HEK293 (cell line): ENCODE results near the gene DDX46.

Source experiments
- CTCF ChIA-PET: fragments of 350-600 bp; formaldehyde crosslinking; extraction: SDS; loops from one replicate; lab custom pipeline; 2021; ENCODE audit warnings: antibody characterized with exemption; lab: Yijun Ruan, JAX
- POLR2A ChIA-PET: fragments of 300-600 bp; formaldehyde crosslinking; extraction: SDS; loops from one replicate; lab custom pipeline; 2020; ENCODE audit warnings: antibody characterized with exemption, inconsistent platforms; lab: Yijun Ruan, JAX
- H3K27ac ChIP-seq: fragments of 200-500 bp; sonication (Bioruptor generic); 2 replicates; pipeline ENCODE4 v1.5.1; 2014; ENCODE audit warnings: low read depth, low read length, control low read depth, inconsistent platforms; ENCODE audit errors: extremely low read depth
- H3K36me3 ChIP-seq, 2 experiments: fragments of 200-500 bp in 1 of 2; sonication (Bioruptor generic) in 1 of 2; 1 replicate in 1 of 2; 2 replicates in 1 of 2; pipeline ENCODE4 v1.5.1; 2014 to 2017; ENCODE audit warnings: inconsistent platforms in 2 of 2, low read length in 2 of 2; ENCODE audit not compliant: control insufficient read depth in 2 of 2, insufficient read depth in 1 of 2
- H3K4me1 ChIP-seq: fragments of 200-500 bp; sonication (Bioruptor generic); 2 replicates; pipeline ENCODE4 v1.5.1; 2014; ENCODE audit warnings: mild to moderate bottlenecking, low read length, inconsistent platforms; ENCODE audit not compliant: control insufficient read depth, insufficient read depth
- H3K4me3 ChIP-seq: 2 replicates; pipeline ENCODE4 v1.5.1; 2011; ENCODE audit warnings: low read depth, mild to moderate bottlenecking, control low read depth, low read length, moderate library complexity
- H3K9me3 ChIP-seq: fragments of 200-500 bp; sonication (Bioruptor generic); 2 replicates; pipeline ENCODE4 v1.5.1; 2014; ENCODE audit warnings: low read depth, low read length, inconsistent platforms; ENCODE audit not compliant: control insufficient read depth, insufficient read depth
- FEZF1 ChIP-seq: fragments of 450-650 bp; formaldehyde crosslinking; IDR thresholded peaks from 2 replicates; pipeline ENCODE4 v1.5.1; 2016; ENCODE audit warnings: missing biosample characterization, missing genetic modification characterization
- GLIS2 ChIP-seq: fragments of 450-650 bp; formaldehyde crosslinking; IDR thresholded peaks from 2 replicates; pipeline ENCODE4 v1.5.1; 2016; ENCODE audit warnings: missing biosample characterization, missing genetic modification characterization
- HOXD13 ChIP-seq: sonication (generic); formaldehyde crosslinking; IDR thresholded peaks from 2 replicates; pipeline ENCODE4 v1.8.0; 2022; ENCODE audit warnings: missing genetic modification reagents, borderline replicate concordance
- KLF16 ChIP-seq: fragments of 450-650 bp; formaldehyde crosslinking; IDR thresholded peaks from 2 replicates; pipeline ENCODE4 v1.5.1; 2017; ENCODE audit warnings: missing biosample characterization, missing genetic modification characterization
- SCRT1 ChIP-seq: fragments of 450-650 bp; formaldehyde crosslinking; IDR thresholded peaks from 2 replicates; pipeline ENCODE4 v1.5.1; 2016; ENCODE audit warnings: missing biosample characterization, missing genetic modification characterization, borderline replicate concordance
- ZBTB8A ChIP-seq: fragments of 450-650 bp; formaldehyde crosslinking; IDR thresholded peaks from 2 replicates; pipeline ENCODE4 v1.5.1; 2016; ENCODE audit warnings: missing biosample characterization, missing genetic modification characterization
- ZNF302 ChIP-seq: fragments of 450-650 bp; formaldehyde crosslinking; IDR thresholded peaks from 2 replicates; pipeline ENCODE4 v1.5.1; 2016; ENCODE audit warnings: missing biosample characterization, missing genetic modification characterization, low read depth
- ZNF48 ChIP-seq: fragments of 450-650 bp; formaldehyde crosslinking; IDR thresholded peaks from 2 replicates; pipeline ENCODE4 v1.5.1; 2016; ENCODE audit warnings: missing biosample characterization, missing genetic modification characterization
- ZNF544 ChIP-seq: fragments of 450-650 bp; formaldehyde crosslinking; IDR thresholded peaks from 2 replicates; pipeline ENCODE4 v1.5.0; 2017; ENCODE audit warnings: missing biosample characterization, missing genetic modification characterization
- ZNF549 ChIP-seq: fragments of 450-650 bp; IDR thresholded peaks from 2 replicates; pipeline ENCODE4 v1.5.1; 2018; ENCODE audit warnings: missing biosample characterization, missing genetic modification characterization, mild to moderate bottlenecking, inconsistent platforms, moderate library complexity
- ZNF555 ChIP-seq: fragments of 450-650 bp; formaldehyde crosslinking; conservative IDR thresholded peaks from 2 replicates; pipeline ENCODE4 v1.5.1; 2017; ENCODE audit warnings: missing biosample characterization, mild to moderate bottlenecking, missing genetic modification characterization, inconsistent platforms
- ZNF600 ChIP-seq: fragments of 450-650 bp; formaldehyde crosslinking; IDR thresholded peaks from 2 replicates; pipeline ENCODE4 v1.5.1; 2016; ENCODE audit warnings: missing biosample characterization, missing genetic modification characterization
- ZNF610 ChIP-seq: fragments of 450-650 bp; formaldehyde crosslinking; IDR thresholded peaks from 2 replicates; pipeline ENCODE4 v1.5.1; 2016; ENCODE audit warnings: missing biosample characterization, missing genetic modification characterization, borderline replicate concordance
- ZNF664 ChIP-seq: fragments of 450-650 bp; formaldehyde crosslinking; IDR thresholded peaks from 2 replicates; pipeline ENCODE4 v1.5.1; 2016; ENCODE audit warnings: missing biosample characterization, missing genetic modification characterization
- ZNF670 ChIP-seq: fragments of 450-650 bp; formaldehyde crosslinking; IDR thresholded peaks from 2 replicates; pipeline ENCODE4 v1.5.1; 2016; ENCODE audit warnings: missing biosample characterization, missing genetic modification characterization, low read depth
- TF ChIP-seq, protein P1 (sequence below): fragments of 450-650 bp; formaldehyde crosslinking; IDR thresholded peaks from 2 replicates; pipeline ENCODE4 v1.5.1; 2017; ENCODE audit warnings: missing biosample characterization, missing genetic modification characterization
- TF ChIP-seq, protein P2 (sequence below): fragments of 450-650 bp; formaldehyde crosslinking; IDR thresholded peaks from 2 replicates; pipeline ENCODE4 v1.5.1; 2017; ENCODE audit warnings: missing biosample characterization, missing genetic modification characterization
- TF ChIP-seq, protein P3 (sequence below): fragments of 450-650 bp; formaldehyde crosslinking; IDR thresholded peaks from 2 replicates; pipeline ENCODE4 v1.5.1; 2017; ENCODE audit warnings: missing biosample characterization, missing genetic modification characterization

DDX46 gene

DNA sequence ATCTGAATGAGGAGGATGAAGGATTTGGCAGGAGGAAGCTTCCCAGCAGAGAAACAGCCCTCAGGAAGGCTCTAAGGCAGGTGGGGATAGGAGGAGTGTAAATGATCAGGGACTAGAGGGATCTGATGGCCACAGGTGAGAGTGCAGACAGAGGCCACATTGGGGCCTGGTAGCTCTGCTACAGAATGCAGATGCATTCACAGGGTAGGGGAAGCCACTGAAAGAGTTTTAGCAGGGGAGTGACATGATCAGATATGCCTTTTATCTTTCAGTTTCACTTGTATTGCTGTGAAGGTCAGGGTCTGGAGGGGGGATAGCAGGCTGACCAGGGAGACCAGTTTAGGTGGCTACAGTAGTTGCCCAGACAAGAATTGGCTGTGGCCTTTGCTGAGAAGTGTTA, 118.6 kb downstream of the DDX46 start:
- TF ChIP-seq ZNF544 (tag by site-specific recombination) (0 out of 2 replicates have a peak, but pooled peaks have one; percentile 8), SCRT1 (tag by site-specific recombination) (0 out of 2 replicates have a peak, but pooled peaks have one; percentile 64)
- TF ChIP-seq, protein P1, sequence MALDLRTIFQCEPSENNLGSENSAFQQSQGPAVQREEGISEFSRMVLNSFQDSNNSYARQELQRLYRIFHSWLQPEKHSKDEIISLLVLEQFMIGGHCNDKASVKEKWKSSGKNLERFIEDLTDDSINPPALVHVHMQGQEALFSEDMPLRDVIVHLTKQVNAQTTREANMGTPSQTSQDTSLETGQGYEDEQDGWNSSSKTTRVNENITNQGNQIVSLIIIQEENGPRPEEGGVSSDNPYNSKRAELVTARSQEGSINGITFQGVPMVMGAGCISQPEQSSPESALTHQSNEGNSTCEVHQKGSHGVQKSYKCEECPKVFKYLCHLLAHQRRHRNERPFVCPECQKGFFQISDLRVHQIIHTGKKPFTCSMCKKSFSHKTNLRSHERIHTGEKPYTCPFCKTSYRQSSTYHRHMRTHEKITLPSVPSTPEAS (tag by site-specific recombination) = no peak
- H3K36me3 ChIP-seq = peaks cover 0 to 13% of the 10 kb centered on the region in 2 experiments; a peak in 1 of 3 replicates
- H3K9me3 ChIP-seq = no peaks in the 10 kb centered on the region
- no peak overlapping the region for H3K4me3 ChIP-seq
- ChIA-PET POLR2A (no interaction called here), CTCF (interaction anchor here (1.2 kb wide), 1 partner anchor 27 kb away, joined by 4 read pairs; the partner anchor contains the start of gene PCBD2)
- no peak overlapping the region for H3K27ac ChIP-seq
- no peaks in the 10 kb centered on the region; the same call in 1 of the 2 replicates for H3K4me1 ChIP-seq

DNA sequence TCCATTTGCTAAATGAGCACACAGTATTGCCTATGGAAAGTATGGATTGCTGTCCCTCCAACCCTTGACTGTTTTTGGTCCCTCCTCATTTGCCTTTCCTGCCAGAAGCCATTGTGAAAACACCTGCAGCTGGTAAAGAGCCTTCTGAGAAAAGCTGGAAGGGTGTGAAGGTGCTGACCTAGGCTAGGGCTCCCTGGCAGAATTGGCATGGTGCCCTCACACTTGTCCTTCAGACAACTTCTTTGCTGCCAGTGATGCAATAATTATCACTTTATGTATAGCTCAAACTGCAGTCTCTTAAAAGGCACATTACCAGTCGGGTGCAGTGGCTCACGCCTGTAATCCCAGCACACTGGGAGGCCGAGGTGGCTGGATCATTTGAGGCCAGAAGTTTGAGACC, 119.8 kb downstream of the DDX46 start:
- Histone ChIP-seq H3K4me3 (no peak overlapping the region), H3K9me3 (no peaks in the 10 kb centered on the region), H3K4me1 (no peaks in the 10 kb centered on the region; the same call in 1 of the 2 replicates), H3K27ac (no peak overlapping the region), H3K36me3 (peaks cover 0 to 13% of the 10 kb centered on the region in 2 experiments; a peak in 1 of 3 replicates)
- TF ChIP-seq ZNF302 (tag by site-specific recombination) (no peak), KLF16 (tag by site-specific recombination) (no peak), ZNF610 (tag by site-specific recombination) (no peak), ZNF48 (tag by site-specific recombination) (no peak), ZNF549 (tag by site-specific recombination) (no peak), GLIS2 (no peak), ZNF555 (tag by site-specific recombination) (no peak), ZNF670 (tag by site-specific recombination) (no peak), HOXD13 (CRISPR knock-in tag) (no peak), ZNF664 (no peak)
- TF ChIP-seq, protein P2, sequence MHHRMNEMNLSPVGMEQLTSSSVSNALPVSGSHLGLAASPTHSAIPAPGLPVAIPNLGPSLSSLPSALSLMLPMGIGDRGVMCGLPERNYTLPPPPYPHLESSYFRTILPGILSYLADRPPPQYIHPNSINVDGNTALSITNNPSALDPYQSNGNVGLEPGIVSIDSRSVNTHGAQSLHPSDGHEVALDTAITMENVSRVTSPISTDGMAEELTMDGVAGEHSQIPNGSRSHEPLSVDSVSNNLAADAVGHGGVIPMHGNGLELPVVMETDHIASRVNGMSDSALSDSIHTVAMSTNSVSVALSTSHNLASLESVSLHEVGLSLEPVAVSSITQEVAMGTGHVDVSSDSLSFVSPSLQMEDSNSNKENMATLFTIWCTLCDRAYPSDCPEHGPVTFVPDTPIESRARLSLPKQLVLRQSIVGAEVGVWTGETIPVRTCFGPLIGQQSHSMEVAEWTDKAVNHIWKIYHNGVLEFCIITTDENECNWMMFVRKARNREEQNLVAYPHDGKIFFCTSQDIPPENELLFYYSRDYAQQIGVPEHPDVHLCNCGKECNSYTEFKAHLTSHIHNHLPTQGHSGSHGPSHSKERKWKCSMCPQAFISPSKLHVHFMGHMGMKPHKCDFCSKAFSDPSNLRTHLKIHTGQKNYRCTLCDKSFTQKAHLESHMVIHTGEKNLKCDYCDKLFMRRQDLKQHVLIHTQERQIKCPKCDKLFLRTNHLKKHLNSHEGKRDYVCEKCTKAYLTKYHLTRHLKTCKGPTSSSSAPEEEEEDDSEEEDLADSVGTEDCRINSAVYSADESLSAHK (tag by site-specific recombination) = no peak
- TF ChIP-seq, protein P1 (tag by site-specific recombination) = no peak
- ChIA-PET CTCF (interaction anchor here (0.6 to 1.7 kb wide), 3 partner anchors 26 to 338 kb away, joined by 3 to 4 read pairs (median 4); no protein-coding TSS in a partner anchor), POLR2A (no interaction called here)

DNA sequence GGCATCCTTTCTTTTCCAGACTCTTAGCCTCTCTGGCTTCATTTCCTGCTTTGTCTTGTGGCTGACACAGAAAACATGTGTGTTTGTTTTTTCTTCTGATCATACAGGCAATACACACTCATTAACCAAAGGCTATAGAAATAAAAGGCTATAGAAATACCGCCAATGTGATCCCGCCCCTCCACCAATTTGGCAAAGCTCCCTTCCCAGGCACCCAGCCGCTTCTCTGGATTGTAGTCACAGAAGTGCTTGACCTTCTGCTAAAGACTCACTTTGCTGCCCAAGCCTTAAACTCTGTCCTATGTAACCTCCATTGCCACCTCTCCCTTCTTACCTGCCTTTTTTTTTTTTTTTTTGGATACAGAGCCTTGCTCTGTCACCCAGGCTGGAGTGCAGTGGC, 120.9 kb downstream of the DDX46 start:
- POLR2A ChIA-PET = no interaction called here
- Histone ChIP-seq H3K4me3 (no peak overlapping the region), H3K9me3 (no peaks in the 10 kb centered on the region), H3K27ac (no peak overlapping the region), H3K4me1 (no peaks in the 10 kb centered on the region; the same call in 1 of the 2 replicates), H3K36me3 (peaks cover 0 to 13% of the 10 kb centered on the region in 2 experiments; a peak in 1 of 3 replicates)
- TF ChIP-seq ZNF600 (tag by site-specific recombination) = 0 out of 2 replicates have a peak, but pooled peaks have one; percentile 15
- TF ChIP-seq, protein P3, sequence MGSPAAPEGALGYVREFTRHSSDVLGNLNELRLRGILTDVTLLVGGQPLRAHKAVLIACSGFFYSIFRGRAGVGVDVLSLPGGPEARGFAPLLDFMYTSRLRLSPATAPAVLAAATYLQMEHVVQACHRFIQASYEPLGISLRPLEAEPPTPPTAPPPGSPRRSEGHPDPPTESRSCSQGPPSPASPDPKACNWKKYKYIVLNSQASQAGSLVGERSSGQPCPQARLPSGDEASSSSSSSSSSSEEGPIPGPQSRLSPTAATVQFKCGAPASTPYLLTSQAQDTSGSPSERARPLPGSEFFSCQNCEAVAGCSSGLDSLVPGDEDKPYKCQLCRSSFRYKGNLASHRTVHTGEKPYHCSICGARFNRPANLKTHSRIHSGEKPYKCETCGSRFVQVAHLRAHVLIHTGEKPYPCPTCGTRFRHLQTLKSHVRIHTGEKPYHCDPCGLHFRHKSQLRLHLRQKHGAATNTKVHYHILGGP (tag by site-specific recombination) = no peak
- 0 out of 2 replicates have a peak, but pooled peaks have one; percentile 13 for TF ChIP-seq FEZF1 (tag by site-specific recombination)
- TF ChIP-seq ZBTB8A = 0 out of 2 replicates have a peak, but pooled peaks have one; percentile 16
- CTCF ChIA-PET = interaction anchor here (0.6 to 1.7 kb wide), 4 partner anchors 13 to 91 kb away, joined by 3 to 6 read pairs (median 4); no protein-coding TSS in a partner anchor
